Neural progenitor cell (in vitro differentiated cells): ENCODE measurements around the gene PPP2R5D. TPM values are rescaled to one million over a fixed set of nuclear protein-coding genes. Genes with fewer than 3 reads are reported as not detected.
A peak's percentile ranks its signal among the peaks of the same experiment; 100 is the strongest.

Experiments used
- DNase-seq: peaks from one replicate; pipeline ENCODE4 v3.0.0-alpha.2; 2016; ENCODE audit warnings: low spot score
- H2AFZ ChIP-seq: fragments of 200-600 bp; sonication (generic); replicated peaks from 2 replicates; pipeline ENCODE4 v1.6.1; 2016; ENCODE audit warnings: antibody characterized with exemption
- H3F3A ChIP-seq: fragments of 200-600 bp; sonication (generic); 2 replicates; pipeline ENCODE4 v1.6.1; 2016; ENCODE audit warnings: antibody characterized with exemption, low read depth
- H3K27ac ChIP-seq: fragments of 200-600 bp; sonication (generic); 2 replicates; pipeline ENCODE4 v1.5.1; 2016; ENCODE audit warnings: mild to moderate bottlenecking
- H3K27me3 ChIP-seq: fragments of 200-600 bp; sonication (generic); 2 replicates; pipeline ENCODE4 v1.6.1; 2016; ENCODE audit warnings: mild to moderate bottlenecking, moderate library complexity
- H3K36me3 ChIP-seq: fragments of 200-600 bp; sonication (generic); 2 replicates; pipeline ENCODE4 v1.5.1; 2016
- H3K4me1 ChIP-seq: fragments of 200-600 bp; sonication (generic); 2 replicates; pipeline ENCODE4 v1.6.1; 2016; ENCODE audit warnings: mixed run types
- H3K4me2 ChIP-seq: fragments of 200-600 bp; sonication (generic); 2 replicates; pipeline ENCODE4 v1.6.1; 2016
- H3K4me3 ChIP-seq: fragments of 200-600 bp; sonication (generic); 2 replicates; pipeline ENCODE4 v1.5.1; 2016
- H3K79me2 ChIP-seq: fragments of 200-600 bp; sonication (generic); 2 replicates; pipeline ENCODE4 v1.6.1; 2016; ENCODE audit warnings: low read depth
- H3K9ac ChIP-seq: fragments of 200-600 bp; sonication (generic); 2 replicates; pipeline ENCODE4 v1.6.1; 2016
- H3K9me3 ChIP-seq: fragments of 200-600 bp; sonication (generic); 2 replicates; pipeline ENCODE4 v1.5.1; 2016; ENCODE audit warnings: low read depth
- H4K20me1 ChIP-seq: fragments of 200-600 bp; sonication (generic); 2 replicates; pipeline ENCODE4 v1.6.1; 2016; ENCODE audit warnings: low read depth
- H3K27ac Mint-ChIP-seq: 3 replicates; pipeline ENCODE4 v1.8.0; 2021; ENCODE audit warnings: mixed read lengths
- H3K27me3 Mint-ChIP-seq: 2 replicates; pipeline ENCODE4 v1.8.0; 2022; ENCODE audit warnings: low read depth, mild to moderate bottlenecking, inconsistent platforms, moderate library complexity, mixed read lengths; ENCODE audit not compliant: insufficient read depth
- H3K36me3 Mint-ChIP-seq: 3 replicates; pipeline ENCODE4 v1.8.0; 2021; ENCODE audit warnings: mixed read lengths
- H3K4me1 Mint-ChIP-seq: 3 replicates; pipeline ENCODE4 v1.8.0; 2021; ENCODE audit warnings: mixed read lengths
- H3K4me3 Mint-ChIP-seq: 3 replicates; pipeline ENCODE4 v1.8.0; 2021; ENCODE audit warnings: mild to moderate bottlenecking, moderate library complexity, mixed read lengths
- H3K9me3 Mint-ChIP-seq: 3 replicates; pipeline ENCODE4 v1.8.0; 2020; ENCODE audit warnings: mixed read lengths
- EZH2 ChIP-seq: fragments of 200-600 bp; sonication (generic); IDR thresholded peaks from 2 replicates; pipeline ENCODE4 v1.6.1; 2017; ENCODE audit warnings: antibody characterized with exemption, mild to moderate bottlenecking, moderate library complexity
- EZH2phosphoT487 ChIP-seq: fragments of 200-600 bp; sonication (generic); IDR thresholded peaks from 2 replicates; pipeline ENCODE4 v1.6.1; 2017; ENCODE audit warnings: antibody characterized with exemption
- total RNA-seq: library from RNA; depleted of rRNA; stranded (reverse); fragments of >200 nt; gene quantifications from 2 replicates; pipeline ENCODE4 v1.2.3, GENCODE V29; 2015; ENCODE audit warnings: low replicate concordance
- TF ChIP-seq, protein P1 (sequence below): fragments of 200-600 bp; sonication (generic); IDR thresholded peaks from 2 replicates; pipeline ENCODE4 v1.5.1; 2017; ENCODE audit warnings: antibody characterized with exemption, mild to moderate bottlenecking

The PPP2R5D gene
- total RNA-seq, 1 donor from 2014 or later, result 75.0 TPM

DNA sequence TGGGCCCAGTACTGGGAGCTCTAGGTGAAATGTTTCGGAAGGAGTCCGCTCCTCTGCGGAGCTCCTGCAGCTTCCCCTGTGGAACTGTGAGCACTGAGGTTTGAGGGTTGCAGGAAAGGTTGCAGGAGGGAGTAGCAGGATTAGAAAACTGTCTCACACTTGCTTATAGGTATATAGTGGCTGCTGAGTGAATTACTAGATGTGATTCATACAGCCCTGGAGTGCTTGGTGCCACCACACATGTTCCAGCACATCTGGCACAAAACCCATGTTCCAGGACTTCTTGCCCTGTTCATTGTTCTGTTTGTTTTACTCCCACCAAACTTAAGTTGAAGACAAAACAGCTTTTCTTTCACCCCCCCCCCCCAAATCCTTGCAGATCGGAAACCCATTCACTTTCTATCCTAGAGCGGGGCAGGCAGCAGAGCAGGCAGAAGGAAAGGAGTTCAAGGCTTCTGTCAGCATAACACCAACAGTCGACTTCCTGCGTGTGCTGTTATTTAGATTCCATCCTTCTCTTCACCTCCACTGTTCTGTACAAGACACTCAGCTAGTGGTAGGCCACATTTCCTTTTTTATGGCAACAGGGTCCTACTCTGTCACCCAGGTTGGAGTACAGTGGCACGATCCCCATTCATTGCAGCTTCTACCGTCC lies 4.7 kb upstream of the PPP2R5D start:
- Mint-ChIP-seq H3K4me3 (peak overlapping the region; percentile 89), H3K27me3 (peaks cover 4% of the 10 kb centered on the region), H3K36me3 (peaks cover 2% of the 10 kb centered on the region), H3K9me3 (no peaks in the 10 kb centered on the region), H3K4me1 (peaks cover 26% of the 10 kb centered on the region), H3K27ac (peak overlapping the region; percentile 97)
- H3K4me2 ChIP-seq, result peak overlapping the region; percentile 100
- H3K9ac ChIP-seq, result no peak overlapping the region
- peaks cover 18% of the 10 kb centered on the region for H3F3A ChIP-seq
- H3K4me3 ChIP-seq, result peak overlapping the region; percentile 99
- no peak for DNase-seq
- peaks cover 9% of the 10 kb centered on the region for H3K4me1 ChIP-seq
- no peak for TF ChIP-seq EZH2
- TF ChIP-seq, protein P1, sequence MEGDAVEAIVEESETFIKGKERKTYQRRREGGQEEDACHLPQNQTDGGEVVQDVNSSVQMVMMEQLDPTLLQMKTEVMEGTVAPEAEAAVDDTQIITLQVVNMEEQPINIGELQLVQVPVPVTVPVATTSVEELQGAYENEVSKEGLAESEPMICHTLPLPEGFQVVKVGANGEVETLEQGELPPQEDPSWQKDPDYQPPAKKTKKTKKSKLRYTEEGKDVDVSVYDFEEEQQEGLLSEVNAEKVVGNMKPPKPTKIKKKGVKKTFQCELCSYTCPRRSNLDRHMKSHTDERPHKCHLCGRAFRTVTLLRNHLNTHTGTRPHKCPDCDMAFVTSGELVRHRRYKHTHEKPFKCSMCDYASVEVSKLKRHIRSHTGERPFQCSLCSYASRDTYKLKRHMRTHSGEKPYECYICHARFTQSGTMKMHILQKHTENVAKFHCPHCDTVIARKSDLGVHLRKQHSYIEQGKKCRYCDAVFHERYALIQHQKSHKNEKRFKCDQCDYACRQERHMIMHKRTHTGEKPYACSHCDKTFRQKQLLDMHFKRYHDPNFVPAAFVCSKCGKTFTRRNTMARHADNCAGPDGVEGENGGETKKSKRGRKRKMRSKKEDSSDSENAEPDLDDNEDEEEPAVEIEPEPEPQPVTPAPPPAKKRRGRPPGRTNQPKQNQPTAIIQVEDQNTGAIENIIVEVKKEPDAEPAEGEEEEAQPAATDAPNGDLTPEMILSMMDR, result no peak
- TF ChIP-seq EZH2phosphoT487, result no peak
- no peaks in the 10 kb centered on the region for H3K9me3 ChIP-seq
- peak overlapping the region; percentile 61 for H2AFZ ChIP-seq
- H4K20me1 ChIP-seq, result peaks cover 4% of the 10 kb centered on the region
- H3K27me3 ChIP-seq, result no peaks in the 10 kb centered on the region
- H3K36me3 ChIP-seq, result no peaks in the 10 kb centered on the region
- peaks cover 12% of the 10 kb centered on the region for H3K79me2 ChIP-seq
- H3K27ac ChIP-seq, result no peak overlapping the region

- H3K36me3 Mint-ChIP-seq, result peaks cover 1% of the 10 kb centered on the region
- H3K27me3 Mint-ChIP-seq, result peaks cover 4% of the 10 kb centered on the region
- Histone ChIP-seq H2AFZ (no peak overlapping the region), H3K36me3 (no peaks in the 10 kb centered on the region), H3K4me2 (no peak overlapping the region), H3F3A (peaks cover 18% of the 10 kb centered on the region), H3K27me3 (no peaks in the 10 kb centered on the region), H3K9ac (no peak overlapping the region), H4K20me1 (peaks cover 22% of the 10 kb centered on the region), H3K4me3 (no peak overlapping the region), H3K9me3 (no peaks in the 10 kb centered on the region), H3K79me2 (peaks cover 34% of the 10 kb centered on the region), H3K27ac (no peak overlapping the region), H3K4me1 (peaks cover 18% of the 10 kb centered on the region)
- TF ChIP-seq EZH2phosphoT487 (no peak), EZH2 (no peak)
- TF ChIP-seq, protein P1, result no peak
- H3K4me1 Mint-ChIP-seq, result peaks cover 40% of the 10 kb centered on the region
- H3K27ac Mint-ChIP-seq, result no peak overlapping the region
- H3K9me3 Mint-ChIP-seq, result no peaks in the 10 kb centered on the region
- peak overlapping the region; percentile 4 for H3K4me3 Mint-ChIP-seq
- no peak for DNase-seq
Measured at GRCh38 chr6:42981836-42982235, 2.5 kb upstream of the PPP2R5D start.

- Histone ChIP-seq H3K4me1 (peaks cover 11% of the 10 kb centered on the region), H3K4me2 (peak overlapping the region; percentile 87), H3K27me3 (no peaks in the 10 kb centered on the region), H3F3A (peaks cover 10% of the 10 kb centered on the region), H3K9ac (peak overlapping the region; percentile 81), H3K27ac (no peak overlapping the region), H3K4me3 (peak overlapping the region; percentile 84), H4K20me1 (peaks cover 34% of the 10 kb centered on the region), H3K9me3 (no peaks in the 10 kb centered on the region), H2AFZ (peak overlapping the region; percentile 43), H3K36me3 (no peaks in the 10 kb centered on the region), H3K79me2 (peaks cover 30% of the 10 kb centered on the region)
- H3K36me3 Mint-ChIP-seq, result peaks cover 10% of the 10 kb centered on the region
- H3K4me3 Mint-ChIP-seq, result peak overlapping the region; percentile 93
- H3K4me1 Mint-ChIP-seq, result peaks cover 39% of the 10 kb centered on the region
- TF ChIP-seq EZH2 (no peak), EZH2phosphoT487 (no peak)
- no peaks in the 10 kb centered on the region for H3K27me3 Mint-ChIP-seq
- DNase-seq, result peak; percentile 52
- H3K27ac Mint-ChIP-seq, result peak overlapping the region; percentile 72
- H3K9me3 Mint-ChIP-seq, result no peaks in the 10 kb centered on the region
Measured at GRCh38 chr6:42984924-42985475, 630 bp downstream of the PPP2R5D start.
